ENCODE data around the gene RAPH1.
"Not testable (repeated sequence)": the region's sequence is repeated elsewhere in the genome, so short reads cannot be mapped to it uniquely, and the experiment has no call there.

Gene RAPH1

GRCh38 chr2:203547356-203547755, 12.3 kb upstream of the RAPH1 start:
- no peak for DNase-seq

- no peak for DNase-seq
Observed at GRCh38 chr2:203544402-203544801, 9.3 kb upstream of the RAPH1 start.

DNA sequence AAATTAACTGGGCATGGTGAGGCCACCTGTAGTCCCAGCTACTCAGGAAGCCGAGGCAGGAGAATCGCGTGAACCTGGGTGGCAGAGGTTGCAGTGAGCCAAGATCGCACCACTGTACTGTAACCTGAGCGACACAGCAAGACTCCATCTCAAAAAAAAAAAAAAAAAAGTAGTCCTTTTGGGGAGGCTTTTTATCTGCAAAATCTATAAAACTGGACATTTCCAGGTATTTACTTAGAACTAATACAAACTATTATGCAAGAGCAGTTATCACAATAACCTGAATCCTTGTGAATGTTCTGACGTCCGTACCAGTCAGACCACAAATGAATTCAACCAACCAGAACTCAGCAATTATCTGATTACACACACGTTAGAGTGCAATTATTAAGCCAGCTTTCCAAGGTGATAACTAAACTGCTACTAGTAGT, 8.8 kb upstream of the RAPH1 start:
- DNase-seq = no peak

DNA sequence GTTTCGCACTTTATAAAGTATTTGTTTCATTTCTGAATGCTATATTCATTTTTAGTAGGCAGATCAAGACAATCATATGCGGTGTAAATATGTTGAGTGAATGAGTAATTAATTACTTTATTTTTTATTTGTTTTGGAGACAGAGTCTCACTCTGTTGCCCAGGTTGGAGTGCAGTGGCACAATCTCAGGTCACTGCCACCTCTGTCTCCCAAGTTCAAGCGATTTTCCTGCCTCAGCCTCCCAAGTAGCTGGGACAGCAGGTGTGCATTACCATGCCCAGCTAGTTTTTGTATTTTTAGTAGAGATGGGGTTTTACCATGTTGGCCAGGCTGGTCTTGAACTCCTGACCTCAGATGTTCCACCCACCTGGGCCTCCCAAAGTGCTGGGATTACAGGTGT, 5.5 kb upstream of the RAPH1 start:
- DNase-seq = not testable (repeated sequence)

- not testable (repeated sequence) for DNase-seq
Observed at GRCh38 chr2:203538237-203538636, 3.1 kb upstream of the RAPH1 start.

DNA sequence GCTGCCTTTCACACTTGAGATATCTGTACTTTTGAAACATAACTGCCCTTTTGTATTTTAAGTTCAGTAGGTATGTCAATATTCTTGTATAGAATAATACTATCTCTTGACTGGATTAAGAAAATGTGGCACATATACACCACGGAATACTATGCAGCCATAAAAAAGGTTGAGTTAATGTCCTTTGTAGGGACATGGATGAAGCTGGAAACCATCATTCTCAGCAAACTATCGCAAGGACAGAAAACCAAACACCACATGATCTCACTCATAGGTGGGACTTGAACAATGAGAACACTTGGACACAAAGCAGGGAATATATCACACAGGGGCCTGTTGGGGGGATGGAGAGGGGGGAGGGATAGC, 1.5 kb upstream of the RAPH1 start:
- DNase-seq = not testable (repeated sequence)

- DNase-seq = no peak
Observed at GRCh38 chr2:203535784-203536585, 884 bp upstream of the RAPH1 start.

DNA sequence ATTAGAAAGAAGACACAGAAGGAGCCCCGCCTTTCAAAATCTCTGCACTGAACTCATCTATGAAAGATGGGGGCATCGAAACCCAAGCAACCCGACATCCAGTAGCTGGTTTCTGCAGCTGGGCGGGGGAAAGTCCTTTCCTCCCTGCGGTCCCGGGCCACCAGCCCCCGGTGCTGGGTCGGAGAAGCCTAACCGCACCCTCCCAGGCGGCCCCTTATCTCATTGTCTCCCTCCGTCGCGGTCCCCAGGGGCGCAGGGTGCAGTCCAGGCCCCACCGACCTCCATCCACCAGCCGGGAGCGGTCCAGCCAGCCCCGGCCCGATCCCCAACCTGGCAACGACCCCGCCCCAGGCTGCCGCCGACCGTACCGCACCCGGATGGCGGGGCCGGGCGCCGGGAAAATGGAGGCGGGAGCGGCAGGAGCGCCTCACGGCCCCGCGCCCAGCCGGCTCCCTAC, 452 bp downstream of the RAPH1 start:
- peak in 1 of 2 experiments; percentile 11 for DNase-seq

DNA sequence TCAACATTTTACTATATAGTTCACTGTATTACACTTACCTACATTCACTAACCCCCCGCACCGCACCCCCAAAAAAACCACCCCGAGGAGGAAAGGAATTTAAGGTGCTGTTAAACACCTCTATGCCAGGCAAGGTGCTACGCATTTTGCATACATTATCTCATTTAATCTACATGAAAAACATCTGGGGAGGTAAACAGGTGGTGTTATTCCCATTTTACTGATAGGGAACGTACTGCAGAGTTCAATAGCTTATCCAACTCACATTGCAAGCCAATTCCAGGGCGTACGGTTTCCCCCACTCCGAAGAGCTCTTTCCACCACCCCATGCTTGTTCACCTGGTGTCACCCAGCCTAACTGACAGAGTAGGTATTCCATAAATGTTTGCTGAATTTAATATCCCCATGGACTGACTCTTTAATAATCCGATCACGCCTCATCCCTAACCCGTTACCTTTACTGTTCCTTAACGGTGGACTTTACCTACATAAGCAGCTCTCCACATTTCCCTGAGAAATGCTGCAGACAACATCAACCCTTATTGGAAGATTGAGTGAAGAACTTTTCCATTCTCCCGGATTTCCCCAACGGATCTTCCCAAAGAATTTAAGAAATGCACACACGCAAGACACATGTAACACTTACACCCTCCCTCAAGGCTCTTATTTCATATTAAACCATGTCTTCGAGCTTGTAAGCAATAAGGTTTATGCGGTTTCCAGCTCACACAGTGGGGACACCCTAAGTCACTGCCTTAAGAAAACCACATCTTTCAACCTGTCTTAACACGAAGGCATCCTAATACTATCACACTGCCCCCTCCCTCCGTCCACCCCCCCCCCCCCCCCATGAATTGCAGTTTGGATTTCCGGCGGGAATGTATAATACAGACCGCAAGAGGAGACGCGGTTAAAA, 1.2 kb downstream of the RAPH1 start:
- no peak for DNase-seq

DNA sequence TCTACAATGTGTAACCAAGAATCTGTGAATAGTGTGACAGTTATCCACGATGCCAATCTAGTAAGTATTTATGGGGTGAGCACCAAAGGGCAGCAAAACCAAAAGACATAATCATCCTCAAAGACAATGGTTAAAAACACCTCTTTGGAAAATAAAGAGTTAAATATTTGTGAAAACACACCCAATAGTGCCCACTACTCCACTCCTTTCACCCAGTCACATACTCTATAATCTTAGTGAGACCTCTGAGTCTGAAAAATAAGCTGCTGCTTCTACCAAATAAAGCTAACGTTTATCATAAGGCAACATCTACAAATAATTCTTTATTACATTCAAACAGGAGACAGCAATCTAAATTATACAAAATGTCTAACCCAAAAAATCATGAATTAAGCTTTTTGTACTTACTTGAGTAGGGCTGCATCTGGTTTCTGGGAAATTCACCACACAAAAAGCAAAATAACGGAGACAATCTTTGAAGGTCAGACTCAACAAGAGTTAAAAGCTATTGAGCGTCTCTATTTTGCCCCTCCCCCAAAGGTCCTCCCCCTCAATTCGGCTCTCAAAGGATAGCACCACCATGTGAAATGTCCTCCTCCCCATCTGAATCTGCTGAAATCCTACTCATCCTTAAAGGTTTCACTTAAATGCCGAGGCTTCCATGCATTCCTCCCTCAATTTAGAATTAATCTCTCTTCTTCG, 2.0 kb downstream of the RAPH1 start:
- DNase-seq = no peak

- no peak for DNase-seq
Observed at GRCh38 chr2:203527719-203528118, 7.4 kb downstream of the RAPH1 start.

- DNase-seq = not testable (repeated sequence)
Observed at GRCh38 chr2:203513268-203513667, 21.8 kb downstream of the RAPH1 start.

DNA sequence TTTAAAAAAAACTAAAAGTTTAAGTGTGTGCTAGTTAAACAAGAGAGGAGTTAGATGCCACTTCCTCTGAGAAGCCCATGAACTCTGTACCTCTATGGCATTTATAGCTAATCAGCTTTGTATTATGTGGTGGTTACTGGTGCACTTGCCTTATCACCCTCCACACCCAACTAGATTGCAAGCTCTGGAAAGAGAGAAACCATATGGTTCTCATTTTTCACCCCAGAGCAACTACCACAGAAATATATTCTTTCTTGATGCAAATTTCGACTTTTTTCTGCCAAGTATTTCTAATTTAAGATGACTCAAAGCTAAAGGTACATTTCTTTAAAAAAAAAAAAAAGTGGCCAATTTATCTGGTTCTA, 24.2 kb downstream of the RAPH1 start:
- DNase-seq = no peak

GRCh38 chr2:203510256-203510940, 24.7 kb downstream of the RAPH1 start:
- DNase-seq = no peak

- not testable (repeated sequence) for DNase-seq
Observed at GRCh38 chr2:203503460-203503859, 31.6 kb downstream of the RAPH1 start.

DNA sequence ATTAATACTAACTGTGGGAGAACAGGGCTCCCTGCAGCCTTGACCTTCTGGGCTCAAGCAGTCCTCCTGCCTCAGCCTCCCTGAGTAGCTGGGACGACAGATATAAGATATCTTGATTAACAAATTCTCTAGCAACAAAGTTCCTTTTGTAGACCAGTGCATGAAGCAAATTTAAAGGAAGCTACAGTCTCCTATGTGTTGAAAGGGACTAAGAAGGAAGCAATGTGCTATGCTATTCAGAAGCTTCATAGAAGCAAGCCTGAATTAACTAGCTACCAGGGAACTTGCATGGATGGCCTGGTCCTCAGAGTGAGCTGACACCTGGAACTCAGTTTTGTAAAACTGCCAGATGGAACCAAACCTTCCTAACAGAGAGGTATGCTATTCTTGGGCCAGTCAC, 33.2 kb downstream of the RAPH1 start:
- no peak for DNase-seq

- no peak for DNase-seq
Observed at GRCh38 chr2:203500951-203501350, 34.1 kb downstream of the RAPH1 start.

DNA sequence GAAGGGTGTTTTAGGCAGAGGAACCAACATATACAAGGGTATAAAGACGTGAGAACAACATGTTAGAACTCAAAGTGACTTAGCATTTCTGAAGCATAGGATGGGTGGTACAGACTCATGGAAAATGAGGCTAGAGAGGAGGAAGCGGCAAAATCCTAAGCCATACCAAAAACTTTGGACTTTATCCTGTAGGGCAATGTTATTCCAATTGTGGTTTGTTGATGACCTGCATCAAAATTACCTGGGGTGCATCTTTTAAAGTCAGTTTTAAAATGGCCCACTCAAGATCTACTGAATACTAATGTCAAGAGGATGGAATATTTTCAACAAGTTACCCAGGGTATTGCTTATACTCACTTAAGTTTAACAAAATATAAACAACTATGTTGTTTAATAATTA, 34.8 kb downstream of the RAPH1 start:
- DNase-seq = no peak

GRCh38 chr2:203498161-203498560, 36.9 kb downstream of the RAPH1 start:
- no peak for DNase-seq

- DNase-seq = no peak
Observed at GRCh38 chr2:203492965-203493364, 42.1 kb downstream of the RAPH1 start.

- DNase-seq = no peak
Observed at GRCh38 chr2:203490391-203490790, 44.7 kb downstream of the RAPH1 start.

DNA sequence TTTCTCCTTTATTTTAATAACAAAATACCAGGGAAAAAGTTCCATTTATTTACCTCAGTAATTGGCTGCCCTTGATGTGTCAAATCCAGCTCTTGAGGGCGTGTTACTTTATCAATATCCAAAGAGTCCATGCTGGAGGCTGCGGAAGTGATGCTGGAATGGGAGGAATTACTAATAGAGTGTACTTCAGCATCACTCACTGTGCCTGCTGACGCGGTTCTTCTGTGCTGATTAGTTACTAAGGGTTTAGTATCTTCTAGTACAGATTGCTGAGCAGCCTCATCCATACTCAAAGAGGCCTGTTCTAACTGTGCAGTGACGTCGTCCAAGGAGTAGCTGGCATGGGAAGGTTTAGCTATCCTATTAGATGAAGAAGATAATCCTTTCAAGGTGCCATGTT, 45.6 kb downstream of the RAPH1 start:
- no peak for DNase-seq

Measured in NCI-H1930 (cell line).